Endothelial cell of umbilical vein (primary cell): ENCODE results near the gene DDX24. TPM values are rescaled to one million over a fixed set of nuclear protein-coding genes. Genes with fewer than 3 reads are reported as not detected.

Experiments used
- BruUV-seq: library from RNA; stranded (reverse); fragments of 400-500 nt; replicated peaks from 2 replicates; lab custom pipeline; 2021; lab: Mats Ljungman, UMichigan
- CTCF ChIA-PET: fragments of 300-600, 350-600 bp; sonication (Branson Sonifier 250); formaldehyde crosslinking; loops from one replicate; lab custom pipeline; 2021; ENCODE audit warnings: antibody characterized with exemption, inconsistent platforms; lab: Charles Lee
- POLR2A ChIA-PET: fragments of 300-600, 350-600 bp; sonication (Branson Sonifier 250); formaldehyde crosslinking; loops from one replicate; lab custom pipeline; 2021; ENCODE audit warnings: antibody characterized with exemption, inconsistent platforms; lab: Charles Lee
- DNase-seq: peaks from one replicate; pipeline ENCODE4 v3.0.0-alpha.2; 2011; ENCODE audit warnings: low read depth, low spot score
- FAIRE-seq: peaks from 2 replicates; lab custom pipeline; 2011; peaks lifted over from hg19 to GRCh38; lab: Jason Lieb, UNC
- H2AFZ ChIP-seq: 2 replicates; pipeline ENCODE4 v1.6.0; 2012; ENCODE audit warnings: low read depth, low read length, control low read depth, inconsistent platforms
- H3K27ac ChIP-seq: 2 replicates; pipeline ENCODE4 v1.5.1; 2011; ENCODE audit warnings: low read depth, mild to moderate bottlenecking, control low read depth, low read length, moderate library complexity; ENCODE audit not compliant: insufficient read depth
- H3K27me3 ChIP-seq, 2 experiments: 2 replicates each; pipeline versions ENCODE4 v1.6.0 to v1.6.1; 2011; ENCODE audit warnings: low read length in 2 of 2, mixed read lengths in 1 of 2; ENCODE audit not compliant: control insufficient read depth in 2 of 2, insufficient read depth in 2 of 2
- H3K36me3 ChIP-seq, 2 experiments: 2 replicates in 1 of 2; 3 replicates in 1 of 2; pipeline ENCODE4 v1.5.1; 2011; ENCODE audit warnings: low read length in 2 of 2, mild to moderate bottlenecking in 1 of 2, moderate library complexity in 1 of 2; ENCODE audit not compliant: control insufficient read depth in 2 of 2, insufficient read depth in 2 of 2; ENCODE audit errors: extremely low read depth in 1 of 2
- H3K4me1 ChIP-seq: 3 replicates; pipeline ENCODE4 v1.5.1; 2011; ENCODE audit warnings: mild to moderate bottlenecking, low read length; ENCODE audit not compliant: control insufficient read depth, insufficient read depth; ENCODE audit errors: extremely low read depth
- H3K4me2 ChIP-seq: 2 replicates; pipeline ENCODE4 v1.6.1; 2011; ENCODE audit warnings: low read length, control low read depth, mixed read lengths; ENCODE audit not compliant: insufficient read depth
- H3K4me3 ChIP-seq, 3 experiments: fragments of 200-600 bp in 1 of 3; sonication (generic), shearing (Covaris generic) in 1 of 3; replicated peaks in 1 of 3; 2 replicates each; pipeline ENCODE4 v1.5.1; 2011 to 2016; ENCODE audit warnings: control low read depth in 3 of 3, low read length in 3 of 3, mild to moderate bottlenecking in 2 of 3, inconsistent platforms in 1 of 3, low read depth in 1 of 3, moderate library complexity in 1 of 3; ENCODE audit not compliant: insufficient read depth in 1 of 3
- H3K79me2 ChIP-seq: 2 replicates; pipeline ENCODE4 v1.6.0; 2012; ENCODE audit warnings: low read length, inconsistent platforms; ENCODE audit not compliant: control insufficient read depth, insufficient read depth
- H3K9ac ChIP-seq: replicated peaks from 2 replicates; pipeline ENCODE3; 2011; ENCODE audit warnings: low read length, control low read depth; ENCODE audit not compliant: insufficient read depth; ENCODE audit errors: extremely low read depth
- H3K9me1 ChIP-seq: replicated peaks from 3 replicates; pipeline ENCODE4 v1.6.0; 2011; ENCODE audit warnings: mild to moderate bottlenecking, low read length; ENCODE audit not compliant: control insufficient read depth, insufficient read depth; ENCODE audit errors: extremely low read depth
- H3K9me3 ChIP-seq: replicated peaks from 2 replicates; pipeline ENCODE4 v1.5.1; 2012; ENCODE audit warnings: low read length, inconsistent platforms; ENCODE audit not compliant: control insufficient read depth, insufficient read depth
- H4K20me1 ChIP-seq: replicated peaks from 2 replicates; pipeline ENCODE3; 2011; ENCODE audit warnings: mild to moderate bottlenecking, low read length; ENCODE audit not compliant: control insufficient read depth, insufficient read depth; ENCODE audit errors: extremely low read depth
- POLR2AphosphoS5 ChIP-seq: IDR thresholded peaks from 2 replicates; pipeline ENCODE4 v1.6.1; 2012; ENCODE audit warnings: low read depth, mild to moderate bottlenecking, control low read depth, low read length, moderate library complexity; ENCODE audit not compliant: insufficient read depth
- dilution Hi-C: fragments of 300-500 bp; cut with MboI; formaldehyde crosslinking; loops from one replicate; pipeline ENCODE4 v1.15.0; 2019; ENCODE audit warnings: low sequenced_read_pairs; ENCODE audit not compliant: extremely low pct_ligation_motif_present
- intact Hi-C: fragments of 100-400 bp; cut with micrococcal nuclease; formaldehyde crosslinking; loops from one replicate; pipeline ENCODE4 v1.10.0; 2022
- polyA plus RNA-seq, 4 experiments: library from polyadenylated mRNA; depleted of rRNA in 3 of 4; stranded (reverse) in 3 of 4; unstranded in 1 of 4; fragments of >200 nt; gene quantifications; 2 replicates each; pipeline versions ENCODE4 v1.2.1 to v1.2.3, GENCODE V29; 2011 to 2012; ENCODE audit warnings: missing spikeins in 1 of 4
- total RNA-seq: library from RNA; stranded (reverse); gene quantifications from 2 replicates; pipeline ENCODE4 v1.2.3, GENCODE V29; 2021
- TF ChIP-seq, protein P1 (sequence below), 2 donors: IDR thresholded peaks; 1 replicate in 1 of 2; 2 replicates in 1 of 2; pipeline ENCODE4 v1.5.1; 2011; ENCODE audit warnings: low read length in 2 of 2, mild to moderate bottlenecking in 2 of 2, moderate library complexity in 2 of 2, control low read depth in 1 of 2, inconsistent platforms in 1 of 2, low read depth in 1 of 2; ENCODE audit not compliant: insufficient read depth in 1 of 2; ENCODE audit errors: extremely low read depth in 1 of 2

Gene DDX24
- total and polyA plus RNA-seq, 2 donors (not counting 3 experiments of a cell fraction or from before 2014, with no cell fraction given) = 88.3 to 141 TPM

DNA sequence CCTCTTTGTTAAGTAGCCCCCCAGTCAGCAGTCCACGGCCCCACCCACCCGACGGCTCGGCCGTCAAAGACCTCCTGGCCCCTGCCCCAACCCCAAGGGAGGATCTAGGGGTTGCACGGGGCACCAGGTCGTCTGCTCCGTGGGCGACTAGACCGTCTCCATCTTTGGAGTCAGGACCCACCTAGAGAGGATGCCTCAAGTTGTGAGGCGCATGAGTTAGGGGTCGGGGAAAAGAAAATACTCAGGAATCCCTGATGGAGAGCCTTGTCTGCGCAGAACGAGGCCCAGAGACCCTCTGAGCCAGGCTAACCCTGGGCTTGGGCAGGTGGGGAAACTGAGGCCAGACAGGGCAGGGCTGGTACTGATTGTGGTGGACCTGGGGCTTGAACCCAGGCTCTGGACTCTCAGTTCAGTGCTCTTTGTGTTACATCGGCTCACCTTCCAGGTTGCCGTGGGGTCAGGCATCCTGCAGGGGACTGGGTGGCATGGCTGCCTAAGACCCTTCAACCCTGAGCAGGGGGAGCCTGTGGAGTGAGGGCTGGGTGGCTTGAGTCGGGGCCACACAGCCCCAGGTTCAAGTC lies 54.0 kb downstream of the DDX24 start:
- Histone ChIP-seq H3K36me3 (no peaks in the 10 kb centered on the region), H3K27ac (no peak overlapping the region), H3K79me2 (no peaks in the 10 kb centered on the region), H4K20me1 (no peaks in the 10 kb centered on the region), H2AFZ (peak overlapping the region; percentile 78), H3K9me3 (no peaks in the 10 kb centered on the region), H3K4me1 (peaks cover 10% of the 10 kb centered on the region), H3K4me2 (no peak overlapping the region), H3K4me3 (peak overlapping the region in 2 of 3 experiments; percentile 29 to 50), H3K9me1 (no peaks in the 10 kb centered on the region), H3K27me3 (peaks cover 0 to 4% of the 10 kb centered on the region in 2 experiments), H3K9ac (no peak overlapping the region)
- ChIA-PET POLR2A (no interaction called here), CTCF (interaction anchor here (2.2 to 2.7 kb wide), 5 partner anchors 9 to 110 kb away, joined by 9 to 30 read pairs (median 16); partner anchors contain the start of gene IFI27L2)
- no peak for TF ChIP-seq POLR2AphosphoS5
- TF ChIP-seq, protein P1, sequence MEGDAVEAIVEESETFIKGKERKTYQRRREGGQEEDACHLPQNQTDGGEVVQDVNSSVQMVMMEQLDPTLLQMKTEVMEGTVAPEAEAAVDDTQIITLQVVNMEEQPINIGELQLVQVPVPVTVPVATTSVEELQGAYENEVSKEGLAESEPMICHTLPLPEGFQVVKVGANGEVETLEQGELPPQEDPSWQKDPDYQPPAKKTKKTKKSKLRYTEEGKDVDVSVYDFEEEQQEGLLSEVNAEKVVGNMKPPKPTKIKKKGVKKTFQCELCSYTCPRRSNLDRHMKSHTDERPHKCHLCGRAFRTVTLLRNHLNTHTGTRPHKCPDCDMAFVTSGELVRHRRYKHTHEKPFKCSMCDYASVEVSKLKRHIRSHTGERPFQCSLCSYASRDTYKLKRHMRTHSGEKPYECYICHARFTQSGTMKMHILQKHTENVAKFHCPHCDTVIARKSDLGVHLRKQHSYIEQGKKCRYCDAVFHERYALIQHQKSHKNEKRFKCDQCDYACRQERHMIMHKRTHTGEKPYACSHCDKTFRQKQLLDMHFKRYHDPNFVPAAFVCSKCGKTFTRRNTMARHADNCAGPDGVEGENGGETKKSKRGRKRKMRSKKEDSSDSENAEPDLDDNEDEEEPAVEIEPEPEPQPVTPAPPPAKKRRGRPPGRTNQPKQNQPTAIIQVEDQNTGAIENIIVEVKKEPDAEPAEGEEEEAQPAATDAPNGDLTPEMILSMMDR (IDR thresholded peaks at IDR 0.05; ENCODE audit: extremely low read depth in 1 of 2, insufficient read depth in 1 of 2, low read depth in 1 of 2, low read length in 2 of 2) = no peak
- dilution Hi-C loops = no loop called here
- no TSS peak for BruUV-seq
- FAIRE-seq = no peak
- intact Hi-C loops = loop anchor here (1.0 to 2.0 kb wide), 2 partner anchors 154 to 820 kb away; partner anchors contain the start of genes GON7 and UBR7
- no peak for DNase-seq
